H1 (cell line): ENCODE measurements around the gene PPP1R27.

ENCODE experiments used
- CEBPB ChIP-seq: IDR thresholded peaks from 2 replicates; pipeline ENCODE4 v1.6.1; 2012; ENCODE audit warnings: low read depth, low read length
- GABPA ChIP-seq: IDR thresholded peaks from 2 replicates; pipeline ENCODE4 v1.6.1; 2011; ENCODE audit warnings: mild to moderate bottlenecking, low read length, moderate library complexity, borderline replicate concordance; ENCODE audit not compliant: insufficient read depth
- TF ChIP-seq, protein P1 (sequence below): IDR thresholded peaks from 2 replicates; pipeline ENCODE4 v1.6.1; 2011; ENCODE audit warnings: low read depth, mild to moderate bottlenecking, low read length; ENCODE audit not compliant: insufficient read depth

DNA sequence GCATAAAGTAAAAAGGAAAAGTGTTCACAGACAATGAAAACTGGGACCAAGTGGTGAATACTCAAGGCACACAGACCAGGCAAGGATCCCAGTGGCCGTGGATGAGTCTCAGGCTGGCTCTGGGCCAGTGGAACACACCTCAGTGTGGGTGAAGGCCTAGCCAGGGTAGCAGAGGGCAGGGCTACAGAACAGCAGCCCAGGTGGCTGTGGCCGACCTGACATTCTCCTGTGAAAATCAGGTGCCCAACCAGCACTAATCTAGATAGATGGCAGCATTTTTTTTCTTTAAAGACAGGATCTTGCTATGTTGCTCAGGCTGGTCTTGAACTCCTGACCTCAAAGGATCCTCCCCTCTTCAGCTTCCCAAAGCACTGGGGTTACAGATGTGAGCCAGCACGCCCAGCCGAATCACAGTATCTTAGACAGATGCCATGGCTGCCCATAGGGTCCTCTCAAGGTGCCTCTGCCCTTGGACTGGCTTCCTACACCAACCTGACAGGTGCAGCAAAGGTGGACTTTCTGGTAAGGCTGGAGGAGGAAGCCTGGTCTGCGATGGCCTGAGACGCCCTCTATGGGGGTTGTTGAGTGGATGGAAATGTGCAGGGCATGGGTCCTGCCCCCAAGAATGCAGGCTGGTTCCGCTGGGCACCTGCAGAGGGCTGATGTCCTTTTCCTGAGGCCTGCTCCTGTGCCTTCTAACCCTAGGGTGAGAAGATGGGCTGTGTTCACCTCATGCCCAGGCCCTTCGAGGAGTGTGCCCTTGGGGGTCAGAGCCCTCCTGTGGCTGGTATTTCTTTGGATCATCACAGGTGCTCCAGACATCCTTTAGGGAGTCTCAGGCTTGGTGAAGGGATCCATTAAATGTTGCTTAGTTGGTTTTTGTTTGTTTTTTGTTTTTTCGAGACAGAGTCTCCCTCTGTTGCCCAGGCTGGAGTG, 29.3 kb upstream of the PPP1R27 start:
- TF ChIP-seq CEBPB (no peak), GABPA (no peak)
- TF ChIP-seq, protein P1, sequence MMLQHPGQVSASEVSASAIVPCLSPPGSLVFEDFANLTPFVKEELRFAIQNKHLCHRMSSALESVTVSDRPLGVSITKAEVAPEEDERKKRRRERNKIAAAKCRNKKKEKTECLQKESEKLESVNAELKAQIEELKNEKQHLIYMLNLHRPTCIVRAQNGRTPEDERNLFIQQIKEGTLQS, result no peak
